ENCODE results near the gene GK.

Gene GK

DNA sequence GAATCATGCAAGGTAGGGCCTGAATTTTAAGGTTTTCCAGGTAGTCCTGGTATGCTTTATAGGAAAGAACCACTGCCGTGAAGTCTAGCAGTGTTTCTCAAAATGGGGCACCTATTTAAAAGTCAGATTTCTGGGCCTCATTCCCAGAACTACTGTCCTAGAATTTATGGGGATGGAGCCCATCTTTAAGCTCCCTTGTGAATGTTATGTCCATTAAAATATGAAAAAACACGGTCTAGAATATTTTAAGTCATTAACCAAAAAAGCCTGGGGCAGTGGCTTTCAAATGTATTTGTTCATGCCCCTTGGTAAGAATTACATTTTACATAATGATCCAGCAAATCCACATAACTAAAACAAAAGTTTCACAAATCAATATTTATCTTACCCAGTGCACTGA, 35.4 kb downstream of the GK start:
- ChIA-PET POLR2A (no interaction called here), CTCF (no interaction called here)
- DNase-seq (ENCODE audit: extremely low spot score) = no peak
- no peak for TF ChIP-seq HDGF (IDR thresholded peaks at IDR 0.05; ENCODE audit: borderline replicate concordance)
- no peak for TF ChIP-seq FOXK2 (IDR thresholded peaks at IDR 0.05)
- no peak for TF ChIP-seq BHLHE40 (IDR thresholded peaks at IDR 0.05; ENCODE audit: borderline replicate concordance)
- TF ChIP-seq L3MBTL2 (conservative IDR thresholded peaks at IDR 0.05) = no peak
- no peak for TF ChIP-seq FOXA1 (IDR thresholded peaks at IDR 0.05)
- TF ChIP-seq NFRKB (IDR thresholded peaks at IDR 0.05) = no peak
- TF ChIP-seq ELF4 (IDR thresholded peaks at IDR 0.05) = no peak
- TF ChIP-seq CTBP1 (IDR thresholded peaks at IDR 0.05; ENCODE audit: borderline replicate concordance) = no peak
- no peak for TF ChIP-seq FOXM1 (IDR thresholded peaks at IDR 0.05; ENCODE audit: borderline replicate concordance)
- TF ChIP-seq TARDBP (IDR thresholded peaks at IDR 0.05) = no peak

DNA sequence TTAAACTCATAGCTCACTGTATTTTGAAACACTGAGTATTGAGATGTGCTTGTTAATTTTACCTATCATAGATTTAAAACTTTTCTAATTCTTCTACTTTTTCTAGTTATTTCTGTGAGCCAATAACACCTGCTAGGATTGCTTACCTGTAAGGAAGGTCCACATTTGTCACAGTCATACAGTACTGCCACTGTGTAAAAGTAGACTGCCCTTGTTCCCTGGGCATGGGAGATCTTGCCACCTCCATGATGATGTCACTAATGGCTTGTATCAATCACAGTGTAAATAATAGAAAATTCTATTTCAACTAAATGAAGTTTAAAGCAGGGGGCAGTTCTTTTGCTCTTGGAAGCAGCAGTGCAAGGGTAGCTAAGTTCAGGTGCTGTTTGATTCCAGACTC, 35.9 kb downstream of the GK start:
- TF ChIP-seq LEF1 (IDR thresholded peaks at IDR 0.05; ENCODE audit: borderline replicate concordance) (no peak), SP1 (IDR thresholded peaks at IDR 0.05) (no peak), CTBP1 (IDR thresholded peaks at IDR 0.05; ENCODE audit: borderline replicate concordance) (no peak), FOXA1 (IDR thresholded peaks at IDR 0.05) (no peak), L3MBTL2 (conservative IDR thresholded peaks at IDR 0.05) (no peak), ARNT (IDR thresholded peaks at IDR 0.05) (no peak), SUZ12 (IDR thresholded peaks at IDR 0.05) (no peak), FOXK2 (IDR thresholded peaks at IDR 0.05) (no peak), BHLHE40 (IDR thresholded peaks at IDR 0.05; ENCODE audit: borderline replicate concordance) (no peak), ELF4 (IDR thresholded peaks at IDR 0.05) (no peak), NFRKB (IDR thresholded peaks at IDR 0.05) (no peak), TARDBP (IDR thresholded peaks at IDR 0.05) (no peak), ZNF384 (IDR thresholded peaks at IDR 0.05) (no peak), HDGF (IDR thresholded peaks at IDR 0.05; ENCODE audit: borderline replicate concordance) (no peak), FOXM1 (IDR thresholded peaks at IDR 0.05; ENCODE audit: borderline replicate concordance) (no peak)
- TF ChIP-seq, protein P1, sequence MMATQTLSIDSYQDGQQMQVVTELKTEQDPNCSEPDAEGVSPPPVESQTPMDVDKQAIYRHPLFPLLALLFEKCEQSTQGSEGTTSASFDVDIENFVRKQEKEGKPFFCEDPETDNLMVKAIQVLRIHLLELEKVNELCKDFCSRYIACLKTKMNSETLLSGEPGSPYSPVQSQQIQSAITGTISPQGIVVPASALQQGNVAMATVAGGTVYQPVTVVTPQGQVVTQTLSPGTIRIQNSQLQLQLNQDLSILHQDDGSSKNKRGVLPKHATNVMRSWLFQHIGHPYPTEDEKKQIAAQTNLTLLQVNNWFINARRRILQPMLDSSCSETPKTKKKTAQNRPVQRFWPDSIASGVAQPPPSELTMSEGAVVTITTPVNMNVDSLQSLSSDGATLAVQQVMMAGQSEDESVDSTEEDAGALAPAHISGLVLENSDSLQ (IDR thresholded peaks at IDR 0.05) = no peak
- CTCF ChIA-PET = no interaction called here
- POLR2A ChIA-PET = no interaction called here
- DNase-seq (ENCODE audit: extremely low spot score) = no peak

DNA sequence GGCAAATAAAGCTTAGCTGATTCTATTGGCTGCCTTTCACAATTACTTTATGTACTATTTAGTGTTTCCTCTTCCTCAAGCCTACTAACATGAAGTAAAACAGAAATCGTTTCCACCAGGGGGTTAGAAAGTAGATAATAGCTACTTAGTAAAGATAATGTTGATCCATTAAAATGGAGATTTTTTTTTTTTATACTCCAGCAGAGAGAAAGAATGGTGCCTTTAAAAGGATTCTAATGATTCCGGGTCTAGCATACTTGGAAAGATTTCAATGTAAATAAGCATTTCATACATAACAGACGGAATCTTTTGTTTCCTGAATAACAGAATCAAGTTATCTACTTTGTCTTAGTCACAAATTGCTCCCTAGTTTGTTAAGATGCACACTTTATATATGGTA, 37.1 kb downstream of the GK start:
- ChIA-PET CTCF (no interaction called here), POLR2A (no interaction called here)
- no peak for TF ChIP-seq ZNF384 (IDR thresholded peaks at IDR 0.05)
- no peak for TF ChIP-seq ARNT (IDR thresholded peaks at IDR 0.05)
- TF ChIP-seq HDGF (IDR thresholded peaks at IDR 0.05; ENCODE audit: borderline replicate concordance) = no peak
- no peak for TF ChIP-seq SUZ12 (IDR thresholded peaks at IDR 0.05)
- no peak for TF ChIP-seq ELF4 (IDR thresholded peaks at IDR 0.05)
- TF ChIP-seq FOXA1 (IDR thresholded peaks at IDR 0.05) = no peak
- TF ChIP-seq TARDBP (IDR thresholded peaks at IDR 0.05) = no peak
- TF ChIP-seq FOXM1 (IDR thresholded peaks at IDR 0.05; ENCODE audit: borderline replicate concordance) = no peak
- no peak for TF ChIP-seq NFRKB (IDR thresholded peaks at IDR 0.05)
- no peak for TF ChIP-seq CTBP1 (IDR thresholded peaks at IDR 0.05; ENCODE audit: borderline replicate concordance)
- no peak for TF ChIP-seq FOXK2 (IDR thresholded peaks at IDR 0.05)
- TF ChIP-seq SP1 (IDR thresholded peaks at IDR 0.05) = no peak
- TF ChIP-seq LEF1 (IDR thresholded peaks at IDR 0.05; ENCODE audit: borderline replicate concordance) = no peak
- TF ChIP-seq BHLHE40 (IDR thresholded peaks at IDR 0.05; ENCODE audit: borderline replicate concordance) = no peak
- no peak for TF ChIP-seq L3MBTL2 (conservative IDR thresholded peaks at IDR 0.05)
- TF ChIP-seq, protein P1 (IDR thresholded peaks at IDR 0.05) = no peak
- no peak for DNase-seq (ENCODE audit: extremely low spot score)

DNA sequence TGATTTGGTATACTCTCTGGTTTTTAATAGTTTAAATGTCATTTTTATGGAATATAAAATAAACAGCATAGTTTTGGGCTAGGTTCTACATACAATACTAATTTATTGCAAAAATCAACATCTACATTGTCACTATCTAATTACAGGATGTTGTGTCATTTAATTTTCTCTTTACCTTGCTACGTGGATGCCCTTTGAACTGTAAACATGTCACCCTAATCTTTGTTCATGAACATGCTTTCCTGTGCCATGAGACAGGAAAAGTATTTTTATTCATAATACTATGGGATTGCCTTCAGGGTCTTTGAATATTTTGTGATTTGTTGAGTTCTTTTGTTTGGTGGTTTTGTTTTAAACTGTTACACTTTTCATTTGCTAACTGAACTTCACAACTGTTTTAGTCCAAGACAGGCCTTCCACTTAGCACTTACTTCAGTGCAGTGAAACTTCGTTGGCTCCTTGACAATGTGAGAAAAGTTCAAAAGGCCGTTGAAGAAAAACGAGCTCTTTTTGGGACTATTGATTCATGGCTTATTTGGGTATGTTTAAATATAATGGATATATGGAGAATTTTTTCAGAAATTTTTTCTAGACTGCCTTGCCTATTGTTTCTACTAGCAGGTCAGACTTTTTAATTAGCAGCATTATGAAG, 40.9 kb downstream of the GK start:
- DNase-seq (ENCODE audit: extremely low spot score) = no peak
- POLR2A ChIA-PET = no interaction called here
- CTCF ChIA-PET = no interaction called here
- TF ChIP-seq FOXM1 (IDR thresholded peaks at IDR 0.05; ENCODE audit: borderline replicate concordance) = no peak
- no peak for TF ChIP-seq LEF1 (IDR thresholded peaks at IDR 0.05; ENCODE audit: borderline replicate concordance)
- no peak for TF ChIP-seq L3MBTL2 (conservative IDR thresholded peaks at IDR 0.05)
- TF ChIP-seq HDGF (IDR thresholded peaks at IDR 0.05; ENCODE audit: borderline replicate concordance) = no peak
- no peak for TF ChIP-seq TARDBP (IDR thresholded peaks at IDR 0.05)
- TF ChIP-seq FOXK2 (IDR thresholded peaks at IDR 0.05) = no peak
- TF ChIP-seq CTBP1 (IDR thresholded peaks at IDR 0.05; ENCODE audit: borderline replicate concordance) = no peak

DNA sequence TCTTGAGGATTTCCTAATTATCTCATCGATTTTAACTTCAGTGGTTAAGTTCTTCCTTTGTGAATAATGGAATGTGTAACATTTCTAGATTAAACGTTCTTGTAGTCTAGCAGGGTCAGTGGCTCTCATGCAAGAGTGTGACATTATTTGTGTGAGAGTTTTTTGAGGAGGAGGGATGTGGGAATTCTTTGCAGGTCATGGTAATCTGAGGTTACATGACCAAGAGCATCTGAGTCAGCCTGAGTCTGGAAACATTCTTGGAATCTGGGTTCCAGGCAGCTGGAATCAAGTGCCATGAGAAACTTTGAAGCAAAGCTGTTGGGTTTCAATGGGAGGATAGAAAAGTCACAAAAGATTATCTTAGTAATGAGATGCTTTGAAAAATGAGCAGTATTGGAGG, 49.5 kb downstream of the GK start:
- no peak for DNase-seq (ENCODE audit: extremely low spot score)
- TF ChIP-seq HDGF (IDR thresholded peaks at IDR 0.05; ENCODE audit: borderline replicate concordance) = no peak
- no peak for TF ChIP-seq ZNF384 (IDR thresholded peaks at IDR 0.05)
- no peak for TF ChIP-seq NFRKB (IDR thresholded peaks at IDR 0.05)
- TF ChIP-seq SP1 (IDR thresholded peaks at IDR 0.05) = no peak
- TF ChIP-seq FOXK2 (IDR thresholded peaks at IDR 0.05) = no peak
- TF ChIP-seq LEF1 (IDR thresholded peaks at IDR 0.05; ENCODE audit: borderline replicate concordance) = no peak
- TF ChIP-seq, protein P1 (IDR thresholded peaks at IDR 0.05) = no peak
- TF ChIP-seq L3MBTL2 (conservative IDR thresholded peaks at IDR 0.05) = no peak
- TF ChIP-seq ELF4 (IDR thresholded peaks at IDR 0.05) = no peak
- no peak for TF ChIP-seq FOXA1 (IDR thresholded peaks at IDR 0.05)
- TF ChIP-seq CTBP1 (IDR thresholded peaks at IDR 0.05; ENCODE audit: borderline replicate concordance) = no peak
- no peak for TF ChIP-seq BHLHE40 (IDR thresholded peaks at IDR 0.05; ENCODE audit: borderline replicate concordance)
- no peak for TF ChIP-seq TARDBP (IDR thresholded peaks at IDR 0.05)
- TF ChIP-seq ARNT (IDR thresholded peaks at IDR 0.05) = no peak
- TF ChIP-seq FOXM1 (IDR thresholded peaks at IDR 0.05; ENCODE audit: borderline replicate concordance) = no peak
- no peak for TF ChIP-seq SUZ12 (IDR thresholded peaks at IDR 0.05)
- CTCF ChIA-PET = no interaction called here
- POLR2A ChIA-PET = no interaction called here

Measured in HEK293T (cell line).